Measurements from ENCODE around the gene RASIP1.
A peak's percentile ranks its signal among the peaks of the same experiment; 100 is the strongest.

RASIP1 gene

GRCh38 chr19:48777720-48778119 lies 37.3 kb upstream of the RASIP1 start:
- TF ChIP-seq, protein P1, sequence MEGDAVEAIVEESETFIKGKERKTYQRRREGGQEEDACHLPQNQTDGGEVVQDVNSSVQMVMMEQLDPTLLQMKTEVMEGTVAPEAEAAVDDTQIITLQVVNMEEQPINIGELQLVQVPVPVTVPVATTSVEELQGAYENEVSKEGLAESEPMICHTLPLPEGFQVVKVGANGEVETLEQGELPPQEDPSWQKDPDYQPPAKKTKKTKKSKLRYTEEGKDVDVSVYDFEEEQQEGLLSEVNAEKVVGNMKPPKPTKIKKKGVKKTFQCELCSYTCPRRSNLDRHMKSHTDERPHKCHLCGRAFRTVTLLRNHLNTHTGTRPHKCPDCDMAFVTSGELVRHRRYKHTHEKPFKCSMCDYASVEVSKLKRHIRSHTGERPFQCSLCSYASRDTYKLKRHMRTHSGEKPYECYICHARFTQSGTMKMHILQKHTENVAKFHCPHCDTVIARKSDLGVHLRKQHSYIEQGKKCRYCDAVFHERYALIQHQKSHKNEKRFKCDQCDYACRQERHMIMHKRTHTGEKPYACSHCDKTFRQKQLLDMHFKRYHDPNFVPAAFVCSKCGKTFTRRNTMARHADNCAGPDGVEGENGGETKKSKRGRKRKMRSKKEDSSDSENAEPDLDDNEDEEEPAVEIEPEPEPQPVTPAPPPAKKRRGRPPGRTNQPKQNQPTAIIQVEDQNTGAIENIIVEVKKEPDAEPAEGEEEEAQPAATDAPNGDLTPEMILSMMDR (IDR thresholded peaks at IDR 0.05; ENCODE audit: low read depth, low read length, missing control alignments), result no peak
- in situ Hi-C loops (cut with HindIII; ENCODE audit: low pct_ligation_motif_present, low sequenced_read_pairs), result no loop called here
- Histone ChIP-seq H3K4me3 (ENCODE audit: low read depth, low read length) (no peak overlapping the region), H3K36me3 (replicated peaks) (no peaks in the 10 kb centered on the region), H3K27me3 (replicated peaks) (no peaks in the 10 kb centered on the region), H3K27ac (no peak overlapping the region)
- DNase-seq, result no peak

- Histone ChIP-seq H3K27me3 (replicated peaks) (no peaks in the 10 kb centered on the region), H3K27ac (no peak overlapping the region), H3K36me3 (replicated peaks) (no peaks in the 10 kb centered on the region), H3K4me3 (ENCODE audit: low read depth, low read length) (no peak overlapping the region)
- TF ChIP-seq, protein P1 (IDR thresholded peaks at IDR 0.05; ENCODE audit: low read depth, low read length, missing control alignments), result no peak
- no peak for DNase-seq
- in situ Hi-C loops (cut with HindIII; ENCODE audit: low pct_ligation_motif_present, low sequenced_read_pairs), result no loop called here
Measured at GRCh38 chr19:48777139-48777538, 36.7 kb upstream of the RASIP1 start.

GRCh38 chr19:48772503-48772953 lies 32.1 kb upstream of the RASIP1 start:
- TF ChIP-seq, protein P1 (IDR thresholded peaks at IDR 0.05; ENCODE audit: low read depth, low read length, missing control alignments), result no peak
- no peak for DNase-seq
- no peaks in the 10 kb centered on the region for H3K27me3 ChIP-seq (replicated peaks)
- in situ Hi-C loops (cut with HindIII; ENCODE audit: low pct_ligation_motif_present, low sequenced_read_pairs), result no loop called here
- H3K4me3 ChIP-seq (ENCODE audit: low read depth, low read length), result no peak overlapping the region
- H3K36me3 ChIP-seq (replicated peaks), result no peaks in the 10 kb centered on the region
- H3K27ac ChIP-seq, result no peak overlapping the region

GRCh38 chr19:48770734-48771472 lies 30.5 kb upstream of the RASIP1 start:
- Histone ChIP-seq H3K4me3 (ENCODE audit: low read depth, low read length) (no peak overlapping the region), H3K27ac (no peak overlapping the region), H3K27me3 (replicated peaks) (no peaks in the 10 kb centered on the region), H3K36me3 (replicated peaks) (no peaks in the 10 kb centered on the region)
- no peak for DNase-seq
- TF ChIP-seq, protein P1 (IDR thresholded peaks at IDR 0.05; ENCODE audit: low read depth, low read length, missing control alignments), result no peak
- in situ Hi-C loops (cut with HindIII; ENCODE audit: low pct_ligation_motif_present, low sequenced_read_pairs), result no loop called here

- Histone ChIP-seq H3K27ac (no peak overlapping the region), H3K36me3 (replicated peaks) (no peaks in the 10 kb centered on the region), H3K4me3 (ENCODE audit: low read depth, low read length) (no peak overlapping the region), H3K27me3 (replicated peaks) (no peaks in the 10 kb centered on the region)
- peak; percentile 42 for DNase-seq
- in situ Hi-C loops (cut with HindIII; ENCODE audit: low pct_ligation_motif_present, low sequenced_read_pairs), result no loop called here
- TF ChIP-seq, protein P1 (IDR thresholded peaks at IDR 0.05; ENCODE audit: low read depth, low read length, missing control alignments), result no peak
Measured at GRCh38 chr19:48770266-48770665, 29.9 kb upstream of the RASIP1 start.

Measured in brain microvascular endothelial cell (primary cell).